Hepatocyte (in vitro differentiated cells): ENCODE results near the gene NHERF2. TPM values are rescaled to one million over a fixed set of nuclear protein-coding genes. Genes with fewer than 3 reads are reported as not detected.

ENCODE experiments used
- DNase-seq: peaks from one replicate; pipeline ENCODE4 v3.0.0-alpha.2; 2016; ENCODE audit warnings: low spot score
- H2AFZ ChIP-seq: fragments of 200-600 bp; sonication (generic); 2 replicates; pipeline ENCODE4 v1.6.0; 2016; ENCODE audit warnings: antibody characterized with exemption, mild to moderate bottlenecking
- H3K27ac ChIP-seq: fragments of 200-600 bp; sonication (generic); 2 replicates; pipeline ENCODE4 v1.5.1; 2016; ENCODE audit warnings: mild to moderate bottlenecking
- H3K27me3 ChIP-seq: fragments of 200-600 bp; sonication (generic); 2 replicates; pipeline ENCODE4 v1.6.1; 2016
- H3K36me3 ChIP-seq: fragments of 200-600 bp; sonication (generic); replicated peaks from 2 replicates; pipeline ENCODE4 v1.5.1; 2016; ENCODE audit warnings: low read depth; ENCODE audit not compliant: insufficient read depth
- H3K4me1 ChIP-seq: fragments of 200-600 bp; sonication (generic); 2 replicates; pipeline ENCODE4 v1.5.1; 2016; ENCODE audit warnings: mild to moderate bottlenecking, moderate library complexity; ENCODE audit not compliant: insufficient read depth
- H3K4me2 ChIP-seq: fragments of 200-600 bp; sonication (generic); 2 replicates; pipeline ENCODE4 v1.6.0; 2016
- H3K4me3 ChIP-seq: fragments of 200-600 bp; sonication (generic); 2 replicates; pipeline ENCODE4 v1.5.1; 2016; ENCODE audit warnings: mild to moderate bottlenecking
- H3K79me2 ChIP-seq: fragments of 200-600 bp; sonication (generic); 2 replicates; pipeline ENCODE4 v1.6.0; 2017; ENCODE audit warnings: mild to moderate bottlenecking
- H3K9me2 ChIP-seq: fragments of 200-600 bp; sonication (generic); replicated peaks from 2 replicates; pipeline ENCODE4 v1.6.0; 2017; ENCODE audit warnings: mild to moderate bottlenecking; ENCODE audit not compliant: insufficient read depth
- H3K9me3 ChIP-seq: fragments of 200-600 bp; sonication (generic); 2 replicates; pipeline ENCODE4 v1.5.1; 2016; ENCODE audit warnings: low read depth, mild to moderate bottlenecking
- H4K20me1 ChIP-seq: fragments of 200-600 bp; sonication (generic); 2 replicates; pipeline ENCODE4 v1.6.0; 2016; ENCODE audit warnings: mild to moderate bottlenecking; ENCODE audit not compliant: insufficient read depth, poor library complexity, severe bottlenecking
- CTCF ChIP-seq: fragments of 200-600 bp; sonication (generic); IDR thresholded peaks from 2 replicates; pipeline ENCODE4 v1.5.1; 2016; ENCODE audit warnings: antibody characterized with exemption, mild to moderate bottlenecking; ENCODE audit not compliant: poor library complexity
- EZH2 ChIP-seq: fragments of 200-600 bp; sonication (generic); IDR thresholded peaks from 2 replicates; pipeline ENCODE4 v1.6.1; 2016; ENCODE audit warnings: antibody characterized with exemption, mild to moderate bottlenecking, borderline replicate concordance
- EZH2phosphoT487 ChIP-seq: fragments of 200-600 bp; sonication (generic); IDR thresholded peaks from one replicate; pipeline ENCODE4 v1.6.1; 2018; ENCODE audit warnings: antibody characterized with exemption, mild to moderate bottlenecking, low read depth, moderate library complexity; ENCODE audit not compliant: unreplicated experiment, severe bottlenecking
- WGBS: methylation state at CpG from one replicate; pipeline ENCODE4 v1.1.6; 2016; ENCODE audit warnings: low lambda C conversion rate; ENCODE audit errors: missing lambda C conversion rate; 5-methylcytosine and 5-hydroxymethylcytosine counted together
- polyA plus RNA-seq: library from polyadenylated mRNA; unstranded; fragments of >200 nt; fragmentation: Nextera tagmentation; extraction: Ambion mirVana; gene quantifications from 2 replicates; pipeline ENCODE4 v1.2.1, GENCODE V29; 2016
- small RNA-seq: library from RNA; depleted of rRNA; stranded (forward); fragments of <200 nt; gene quantifications from one replicate; pipeline ENCODE3, GENCODE V24; 2014
- total RNA-seq: library from RNA; depleted of rRNA; stranded (reverse); fragments of >200 nt; gene quantifications from 2 replicates; pipeline ENCODE4 v1.2.3, GENCODE V29; 2014

NHERF2 gene
- total and polyA plus RNA-seq, 2 experiments from 2014 or later, result 29.6 to 43.8 TPM

- H3K4me3 ChIP-seq, result no peak overlapping the region
- TF ChIP-seq EZH2phosphoT487 (no peak), CTCF (no peak)
- H3K36me3 ChIP-seq, result no peaks in the 10 kb centered on the region
- no peaks in the 10 kb centered on the region for H3K79me2 ChIP-seq
- H3K4me1 ChIP-seq, result no peaks in the 10 kb centered on the region
- H3K27me3 ChIP-seq, result no peaks in the 10 kb centered on the region
- DNase-seq, result no peak
- H3K27ac ChIP-seq, result no peak overlapping the region
- H3K9me2 ChIP-seq, result no peaks in the 10 kb centered on the region
- no peaks in the 10 kb centered on the region for H3K9me3 ChIP-seq
- WGBS, result 99% methylated on average over 25 of the region's 27 CpGs
- no peak overlapping the region for H2AFZ ChIP-seq
- no peak overlapping the region for H3K4me2 ChIP-seq
- no peaks in the 10 kb centered on the region for H4K20me1 ChIP-seq
Observed at GRCh38 chr16:2086106-2086742, 59.5 kb downstream of the NHERF2 start.

- Histone ChIP-seq H3K27ac (no peak overlapping the region), H3K36me3 (no peaks in the 10 kb centered on the region)
- TF ChIP-seq EZH2phosphoT487 (no peak), EZH2 (no peak), CTCF (no peak)
Observed at GRCh38 chr16:2086812-2087747, 60.4 kb downstream of the NHERF2 start.

GRCh38 chr16:2087748-2088631, 61.3 kb downstream of the NHERF2 start:
- TF ChIP-seq CTCF, result no peak
- TF ChIP-seq EZH2phosphoT487, result no peak
- no peak for TF ChIP-seq EZH2
- WGBS, result 93% methylated on average over 40 of the region's 41 CpGs
- Histone ChIP-seq H3K27me3 (no peaks in the 10 kb centered on the region), H3K36me3 (no peaks in the 10 kb centered on the region), H3K79me2 (no peaks in the 10 kb centered on the region), H3K9me3 (no peaks in the 10 kb centered on the region), H2AFZ (no peak overlapping the region), H3K9me2 (no peaks in the 10 kb centered on the region), H3K4me2 (no peak overlapping the region), H3K27ac (no peak overlapping the region), H4K20me1 (peaks cover 7% of the 10 kb centered on the region), H3K4me3 (no peak overlapping the region), H3K4me1 (peaks cover 9% of the 10 kb centered on the region)
- no peak for DNase-seq

More at GRCh38 chr16:2086812-2087747, 60.4 kb downstream of the NHERF2 start:
- H3K4me3 ChIP-seq, result no peak overlapping the region
- H4K20me1 ChIP-seq, result peaks cover 6% of the 10 kb centered on the region
- H3K27me3 ChIP-seq, result no peaks in the 10 kb centered on the region
- 98% methylated on average over 29 of the region's 30 CpGs for WGBS
- no peaks in the 10 kb centered on the region for H3K9me3 ChIP-seq
- peaks cover 8% of the 10 kb centered on the region for H3K4me1 ChIP-seq
- H3K4me2 ChIP-seq, result no peak overlapping the region
- H3K79me2 ChIP-seq, result no peaks in the 10 kb centered on the region
- H3K9me2 ChIP-seq, result no peaks in the 10 kb centered on the region
- DNase-seq, result no peak
- no peak overlapping the region for H2AFZ ChIP-seq

Small RNA genes within 50 kb of the gene (small RNA-seq; reads per million reads assigned to genes)
- not detected for gene RN7SL219P

Other genes with a start within 250 kb of the NHERF2 start
Only the 30 nearest of the 31 such genes appear.
- 72.7 and 85.4 TPM in 2 replicates for gene NUBP2, start 243.9 kb upstream of the NHERF2 start, total RNA-seq
- gene NUBP2, start 243.9 kb upstream of the NHERF2 start, polyA plus RNA-seq, result 92.9 and 101 TPM in 2 replicates
- 10.6 and 11.2 TPM in 2 replicates for gene IGFALS, start 233.2 kb upstream of the NHERF2 start, total RNA-seq
- gene IGFALS, start 233.2 kb upstream of the NHERF2 start, polyA plus RNA-seq, result 10.7 and 12.6 TPM in 2 replicates
- gene HAGH, start 200.1 kb upstream of the NHERF2 start, total RNA-seq, result 55.6 and 69.3 TPM in 2 replicates
- gene HAGH, start 200.1 kb upstream of the NHERF2 start, polyA plus RNA-seq, result 91.7 and 113 TPM in 2 replicates
- 80.6 and 101 TPM in 2 replicates for gene FAHD1, start 199.7 kb upstream of the NHERF2 start, total RNA-seq
- 59.4 and 76.6 TPM in 2 replicates for gene FAHD1, start 199.7 kb upstream of the NHERF2 start, polyA plus RNA-seq
- 0.60 TPM in 1 of 2 replicates, not detected in the other for gene MEIOB, start 154.7 kb upstream of the NHERF2 start, total RNA-seq
- gene MEIOB, start 154.7 kb upstream of the NHERF2 start, polyA plus RNA-seq, result 0.28 TPM in 1 of 2 replicates, not detected in the other
- gene HS3ST6, start 108.5 kb upstream of the NHERF2 start, total RNA-seq, result not detected in 2 replicates
- 0.41 and 0.63 TPM in 2 replicates for gene HS3ST6, start 108.5 kb upstream of the NHERF2 start, polyA plus RNA-seq
- gene MSRB1, start 83.7 kb upstream of the NHERF2 start, total RNA-seq, result 31.3 and 43.4 TPM in 2 replicates
- 48.7 and 62.4 TPM in 2 replicates for gene MSRB1, start 83.7 kb upstream of the NHERF2 start, polyA plus RNA-seq
- not detected in 2 replicates for gene RPL3L, start 72.2 kb upstream of the NHERF2 start, total RNA-seq
- 0.08 TPM in 1 of 2 replicates, not detected in the other for gene RPL3L, start 72.2 kb upstream of the NHERF2 start, polyA plus RNA-seq
- 162 and 234 TPM in 2 replicates for gene NDUFB10, start 67.4 kb upstream of the NHERF2 start, total RNA-seq
- 244 and 251 TPM in 2 replicates for gene NDUFB10, start 67.4 kb upstream of the NHERF2 start, polyA plus RNA-seq
- gene RPS2, start 62.1 kb upstream of the NHERF2 start, total RNA-seq, result 1,991 and 2,285 TPM in 2 replicates
- gene RPS2, start 62.1 kb upstream of the NHERF2 start, polyA plus RNA-seq, result 1,449 and 1,663 TPM in 2 replicates
- gene RNF151, start 60.0 kb upstream of the NHERF2 start, total RNA-seq, result not detected in 2 replicates
- not detected in 2 replicates for gene RNF151, start 60.0 kb upstream of the NHERF2 start, polyA plus RNA-seq
- 19.9 and 24.2 TPM in 2 replicates for gene TBL3, start 54.8 kb upstream of the NHERF2 start, total RNA-seq
- gene TBL3, start 54.8 kb upstream of the NHERF2 start, polyA plus RNA-seq, result 48.5 and 56.3 TPM in 2 replicates
- 2.3 and 5.1 TPM in 2 replicates for gene NOXO1, start 45.4 kb upstream of the NHERF2 start, total RNA-seq
- gene NOXO1, start 45.4 kb upstream of the NHERF2 start, polyA plus RNA-seq, result 5.4 and 6.0 TPM in 2 replicates
- gene GFER, start 42.7 kb upstream of the NHERF2 start, total RNA-seq, result 34.0 and 34.9 TPM in 2 replicates
- 44.0 and 56.8 TPM in 2 replicates for gene GFER, start 42.7 kb upstream of the NHERF2 start, polyA plus RNA-seq
- 1.4 and 2.2 TPM in 2 replicates for gene SYNGR3, start 36.9 kb upstream of the NHERF2 start, total RNA-seq
- gene SYNGR3, start 36.9 kb upstream of the NHERF2 start, polyA plus RNA-seq, result 1.5 and 2.5 TPM in 2 replicates
- 22.8 and 42.6 TPM in 2 replicates for gene ZNF598, start 17.1 kb upstream of the NHERF2 start, total RNA-seq
- 29.5 and 36.8 TPM in 2 replicates for gene ZNF598, start 17.1 kb upstream of the NHERF2 start, polyA plus RNA-seq
- gene NPW, start 7.1 kb upstream of the NHERF2 start, total RNA-seq, result 2.7 and 4.1 TPM in 2 replicates
- gene NPW, start 7.1 kb upstream of the NHERF2 start, polyA plus RNA-seq, result 45.2 and 57.6 TPM in 2 replicates
- gene NTHL1, start 20.9 kb downstream of the NHERF2 start, total RNA-seq, result 19.6 and 20.2 TPM in 2 replicates
- gene NTHL1, start 20.9 kb downstream of the NHERF2 start, polyA plus RNA-seq, result 23.4 and 28.5 TPM in 2 replicates
- 39.5 and 41.8 TPM in 2 replicates for gene TSC2, start 21.1 kb downstream of the NHERF2 start, total RNA-seq
- 78.7 and 113 TPM in 2 replicates for gene TSC2, start 21.1 kb downstream of the NHERF2 start, polyA plus RNA-seq
- gene PKD1, start 109.0 kb downstream of the NHERF2 start, total RNA-seq, result 40.2 and 60.6 TPM in 2 replicates
- gene PKD1, start 109.0 kb downstream of the NHERF2 start, polyA plus RNA-seq, result 35.9 and 49.3 TPM in 2 replicates
- gene RAB26, start 121.7 kb downstream of the NHERF2 start, total RNA-seq, result 4.1 and 8.3 TPM in 2 replicates
- 11.3 and 15.0 TPM in 2 replicates for gene RAB26, start 121.7 kb downstream of the NHERF2 start, polyA plus RNA-seq
- gene TRAF7, start 128.9 kb downstream of the NHERF2 start, total RNA-seq, result 55.1 and 73.4 TPM in 2 replicates
- gene TRAF7, start 128.9 kb downstream of the NHERF2 start, polyA plus RNA-seq, result 30.0 and 37.4 TPM in 2 replicates
- gene CASKIN1, start 169.7 kb downstream of the NHERF2 start, total RNA-seq, result 0.47 and 0.80 TPM in 2 replicates
- gene CASKIN1, start 169.7 kb downstream of the NHERF2 start, polyA plus RNA-seq, result 1.7 TPM in 2 replicates
- 28.3 and 52.4 TPM in 2 replicates for gene MLST8, start 178.6 kb downstream of the NHERF2 start, total RNA-seq
- gene MLST8, start 178.6 kb downstream of the NHERF2 start, polyA plus RNA-seq, result 87.3 and 88.3 TPM in 2 replicates
- 3.3 and 9.9 TPM in 2 replicates for gene BRICD5, start 184.0 kb downstream of the NHERF2 start, total RNA-seq
- 6.2 and 14.8 TPM in 2 replicates for gene BRICD5, start 184.0 kb downstream of the NHERF2 start, polyA plus RNA-seq
- 20.6 and 24.8 TPM in 2 replicates for gene PGP, start 187.9 kb downstream of the NHERF2 start, total RNA-seq
- 34.2 and 38.0 TPM in 2 replicates for gene PGP, start 187.9 kb downstream of the NHERF2 start, polyA plus RNA-seq
- gene E4F1, start 196.7 kb downstream of the NHERF2 start, total RNA-seq, result 18.1 and 19.7 TPM in 2 replicates
- 15.5 and 28.4 TPM in 2 replicates for gene E4F1, start 196.7 kb downstream of the NHERF2 start, polyA plus RNA-seq
- 0.23 and 0.64 TPM in 2 replicates for gene DNASE1L2, start 209.5 kb downstream of the NHERF2 start, total RNA-seq
- 0.27 and 0.80 TPM in 2 replicates for gene DNASE1L2, start 209.5 kb downstream of the NHERF2 start, polyA plus RNA-seq
- gene ECI1, start 224.7 kb downstream of the NHERF2 start, total RNA-seq, result 59.9 and 71.4 TPM in 2 replicates
- gene ECI1, start 224.7 kb downstream of the NHERF2 start, polyA plus RNA-seq, result 133 and 156 TPM in 2 replicates
- gene RNPS1, start 241.2 kb downstream of the NHERF2 start, total RNA-seq, result 107 and 128 TPM in 2 replicates
- 198 and 211 TPM in 2 replicates for gene RNPS1, start 241.2 kb downstream of the NHERF2 start, polyA plus RNA-seq